ENCODE data around the gene STT3B.

The STT3B gene

GRCh38 chr3:31536497-31536896 is 3.8 kb downstream of the STT3B start:
- no peaks in the 10 kb centered on the region for H3K27me3 ChIP-seq
- peaks cover 0 to 65% (median 28%) of the 10 kb centered on the region in 4 donors for H3K4me1 ChIP-seq
- DNase-seq = no peak
- TF ChIP-seq CTCF (IDR thresholded peaks at IDR 0.05) = no peak
- no peak overlapping the region for H3K4me3 ChIP-seq
- intact Hi-C loops (cut with DNase I; ENCODE audit: low total_unique reads) = no loop called here
- H3K36me3 ChIP-seq = no peaks in the 10 kb centered on the region
- no peaks in the 10 kb centered on the region for H3K9me3 ChIP-seq
- no peak overlapping the region for H3K27ac ChIP-seq

- Histone ChIP-seq H3K4me1 (peaks cover 0 to 73% (median 31%) of the 10 kb centered on the region in 4 donors), H3K27ac (no peak overlapping the region), H3K36me3 (no peaks in the 10 kb centered on the region), H3K4me3 (no peak overlapping the region), H3K9me3 (no peaks in the 10 kb centered on the region), H3K27me3 (no peaks in the 10 kb centered on the region)
- no peak for TF ChIP-seq CTCF (IDR thresholded peaks at IDR 0.05)
- intact Hi-C loops (cut with DNase I; ENCODE audit: low total_unique reads) = no loop called here
- DNase-seq = no peak
Measured at GRCh38 chr3:31538801-31539200, 6.1 kb downstream of the STT3B start.

- H3K4me1 ChIP-seq = peaks cover 0 to 72% (median 29%) of the 10 kb centered on the region in 4 donors
- DNase-seq = no peak
- intact Hi-C loops (cut with DNase I; ENCODE audit: low total_unique reads) = no loop called here
- no peak for TF ChIP-seq CTCF (IDR thresholded peaks at IDR 0.05)
- no peaks in the 10 kb centered on the region for H3K27me3 ChIP-seq
- H3K27ac ChIP-seq = no peak overlapping the region
- H3K36me3 ChIP-seq = no peaks in the 10 kb centered on the region
- H3K9me3 ChIP-seq = no peaks in the 10 kb centered on the region
- no peak overlapping the region for H3K4me3 ChIP-seq
Measured at GRCh38 chr3:31539275-31539674, 6.5 kb downstream of the STT3B start.

GRCh38 chr3:31541089-31541488 is 8.4 kb downstream of the STT3B start:
- no peak for TF ChIP-seq CTCF (IDR thresholded peaks at IDR 0.05)
- peaks cover 0 to 72% (median 14%) of the 10 kb centered on the region in 4 donors for H3K4me1 ChIP-seq

GRCh38 chr3:31542246-31542645 is 9.5 kb downstream of the STT3B start:
- TF ChIP-seq CTCF (IDR thresholded peaks at IDR 0.05) = no peak
- no peaks in the 10 kb centered on the region for H3K9me3 ChIP-seq
- no peak overlapping the region for H3K4me3 ChIP-seq
- no peak overlapping the region for H3K27ac ChIP-seq
- peaks cover 0 to 72% (median 7%) of the 10 kb centered on the region in 4 donors for H3K4me1 ChIP-seq
- H3K36me3 ChIP-seq = no peaks in the 10 kb centered on the region
- intact Hi-C loops (cut with DNase I; ENCODE audit: low total_unique reads) = no loop called here
- no peaks in the 10 kb centered on the region for H3K27me3 ChIP-seq
- no peak for DNase-seq

More at GRCh38 chr3:31541089-31541488, 8.4 kb downstream of the STT3B start:
- Histone ChIP-seq H3K27ac (no peak overlapping the region), H3K4me3 (no peak overlapping the region), H3K9me3 (no peaks in the 10 kb centered on the region), H3K27me3 (no peaks in the 10 kb centered on the region), H3K36me3 (no peaks in the 10 kb centered on the region)
- no peak for DNase-seq
- intact Hi-C loops (cut with DNase I; ENCODE audit: low total_unique reads) = no loop called here

GRCh38 chr3:31543375-31543774 is 10.7 kb downstream of the STT3B start:
- Histone ChIP-seq H3K36me3 (no peaks in the 10 kb centered on the region), H3K27me3 (no peaks in the 10 kb centered on the region), H3K4me1 (peaks cover 0 to 74% (median 13%) of the 10 kb centered on the region in 4 donors), H3K4me3 (no peak overlapping the region), H3K9me3 (no peaks in the 10 kb centered on the region), H3K27ac (no peak overlapping the region)
- intact Hi-C loops (cut with DNase I; ENCODE audit: low total_unique reads) = no loop called here
- no peak for DNase-seq
- TF ChIP-seq CTCF (IDR thresholded peaks at IDR 0.05) = no peak
